GM19025 (cell line): ENCODE results near the gene PLCL2.
A peak's percentile ranks its signal among the peaks of the same experiment; 100 is the strongest.

Experiments
- ATAC-seq: cut with Tn5 transposase; IDR thresholded peaks from one replicate; pipeline ENCODE4 v1.9.1; 2021; ENCODE audit warnings: mild to moderate bottlenecking, low read depth, moderate library complexity; ENCODE audit not compliant: unreplicated experiment

Gene PLCL2

DNA sequence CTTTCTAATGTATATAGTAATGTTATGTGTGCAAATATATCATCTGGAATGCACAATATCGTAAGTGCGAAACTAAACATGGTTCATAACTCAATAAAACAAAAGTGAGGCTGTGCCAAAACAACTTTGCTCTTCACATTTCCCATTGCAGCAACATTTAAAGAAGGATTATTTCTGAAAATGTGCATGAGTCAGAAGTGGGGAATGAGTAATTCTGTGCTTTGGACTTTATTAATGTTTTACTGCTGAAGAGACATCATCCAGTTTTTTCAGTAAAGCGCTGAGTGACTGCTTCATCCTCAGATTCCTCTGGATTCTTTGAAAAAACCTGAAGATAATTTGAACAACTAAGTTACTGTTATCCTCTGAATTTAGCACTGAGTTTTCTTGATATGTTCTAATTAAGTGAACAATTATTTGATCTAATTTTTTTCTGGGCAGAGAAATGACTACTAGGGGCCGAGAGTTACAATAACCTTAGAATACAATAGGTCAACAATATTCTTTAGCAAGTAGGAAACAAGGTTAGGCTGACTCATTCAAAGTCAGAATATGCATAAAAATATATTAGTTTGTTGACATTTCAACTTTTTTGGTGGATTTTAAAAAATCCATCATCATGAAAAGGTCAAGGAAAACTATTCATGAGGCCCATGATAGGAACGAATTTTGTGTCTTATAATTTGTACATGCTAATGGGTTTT, 20.0 kb upstream of the PLCL2 start:
- no peak for ATAC-seq

- no peak for ATAC-seq
Observed at GRCh38 chr3:16865335-16865734, 19.4 kb upstream of the PLCL2 start.

GRCh38 chr3:16866571-16866970, 18.2 kb upstream of the PLCL2 start:
- no peak for ATAC-seq

GRCh38 chr3:16868513-16868912, 16.2 kb upstream of the PLCL2 start:
- no peak for ATAC-seq

- no peak for ATAC-seq
Observed at GRCh38 chr3:16869261-16870005, 15.3 kb upstream of the PLCL2 start.

DNA sequence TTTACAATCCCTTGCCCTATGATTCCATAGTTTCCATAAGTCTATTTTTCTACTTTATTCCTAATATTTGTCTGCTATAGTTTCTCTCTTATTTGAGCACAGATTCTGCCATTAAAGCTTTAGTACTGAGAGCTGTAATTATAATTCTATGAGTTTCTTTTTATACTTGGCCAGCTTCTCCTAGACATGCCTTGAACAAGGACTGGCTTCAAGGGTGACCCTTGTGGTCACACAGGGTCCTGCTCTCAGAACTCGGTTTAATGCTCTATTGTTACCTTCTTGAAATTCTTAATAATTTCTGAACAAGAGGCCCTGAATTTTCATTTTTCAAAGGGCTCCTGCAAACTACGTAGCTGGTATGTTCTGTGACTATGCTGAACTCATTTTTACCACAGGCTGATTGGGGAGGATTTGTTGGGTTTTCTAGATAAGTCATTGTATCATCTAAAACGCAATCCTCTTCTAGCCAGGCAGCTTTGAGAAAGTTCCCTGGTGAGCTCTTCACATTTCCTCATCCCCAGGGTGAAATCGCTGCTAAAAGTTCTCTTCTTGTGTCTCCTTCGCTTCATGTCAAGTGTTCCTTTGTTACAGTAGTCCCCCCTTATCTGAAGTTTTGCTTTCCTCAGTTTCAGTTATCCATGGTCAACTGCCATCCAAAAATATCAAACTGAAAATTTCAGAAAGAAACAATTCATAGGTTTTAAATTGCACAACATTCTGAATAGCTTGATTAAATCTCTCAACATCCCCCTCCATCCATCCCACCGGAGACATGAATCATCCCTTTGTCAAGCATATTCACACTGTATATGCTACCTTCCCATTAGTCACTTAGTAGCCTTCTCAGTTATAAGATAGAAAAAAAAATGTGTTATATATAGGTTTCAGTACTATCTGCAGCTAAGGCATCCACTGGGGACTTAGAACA, 12.6 kb upstream of the PLCL2 start:
- no peak for ATAC-seq

DNA sequence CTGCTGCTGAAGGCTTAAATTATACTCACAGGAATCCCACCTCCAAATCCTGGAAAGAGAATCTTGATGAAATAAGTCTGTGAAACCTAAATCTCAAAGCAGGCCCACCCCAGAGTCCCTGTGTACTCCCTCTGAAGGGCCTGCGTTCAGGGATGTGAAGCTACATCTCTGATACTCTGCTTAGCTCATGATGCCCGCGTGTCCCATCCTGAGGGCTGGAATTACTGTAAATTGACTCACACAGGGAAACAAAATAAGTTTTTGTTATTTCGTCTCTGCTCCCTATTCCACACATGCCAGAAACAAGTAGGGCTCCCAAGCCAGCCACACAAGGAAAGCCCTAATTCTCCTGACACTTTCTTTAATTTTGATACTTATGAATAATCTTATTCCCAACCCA, 10.9 kb upstream of the PLCL2 start:
- ATAC-seq: no peak

GRCh38 chr3:16875876-16876550, 8.7 kb upstream of the PLCL2 start:
- no peak for ATAC-seq

- no peak for ATAC-seq
Observed at GRCh38 chr3:16877505-16877904, 7.2 kb upstream of the PLCL2 start.

DNA sequence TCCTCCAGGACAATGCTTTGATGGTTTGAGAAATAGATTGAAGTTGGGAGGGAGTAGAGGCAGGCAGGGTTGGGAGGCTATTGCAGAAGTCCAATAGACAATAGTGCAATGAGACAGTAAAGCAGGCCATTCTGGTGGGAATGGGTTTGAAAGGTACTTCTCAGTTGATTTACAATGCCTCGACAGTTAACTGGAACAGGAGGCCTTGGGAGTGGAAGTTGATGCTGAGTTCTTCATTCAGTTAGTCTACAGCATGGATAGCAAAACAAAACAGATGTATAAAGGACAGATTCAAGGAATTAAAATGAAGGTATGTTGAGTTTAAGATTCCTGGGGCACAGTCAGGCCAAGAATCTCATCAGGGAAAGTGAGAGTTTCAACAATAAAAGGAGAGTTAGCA, 6.8 kb upstream of the PLCL2 start:
- ATAC-seq: no peak

GRCh38 chr3:16881896-16882630, 2.7 kb upstream of the PLCL2 start:
- no peak for ATAC-seq

DNA sequence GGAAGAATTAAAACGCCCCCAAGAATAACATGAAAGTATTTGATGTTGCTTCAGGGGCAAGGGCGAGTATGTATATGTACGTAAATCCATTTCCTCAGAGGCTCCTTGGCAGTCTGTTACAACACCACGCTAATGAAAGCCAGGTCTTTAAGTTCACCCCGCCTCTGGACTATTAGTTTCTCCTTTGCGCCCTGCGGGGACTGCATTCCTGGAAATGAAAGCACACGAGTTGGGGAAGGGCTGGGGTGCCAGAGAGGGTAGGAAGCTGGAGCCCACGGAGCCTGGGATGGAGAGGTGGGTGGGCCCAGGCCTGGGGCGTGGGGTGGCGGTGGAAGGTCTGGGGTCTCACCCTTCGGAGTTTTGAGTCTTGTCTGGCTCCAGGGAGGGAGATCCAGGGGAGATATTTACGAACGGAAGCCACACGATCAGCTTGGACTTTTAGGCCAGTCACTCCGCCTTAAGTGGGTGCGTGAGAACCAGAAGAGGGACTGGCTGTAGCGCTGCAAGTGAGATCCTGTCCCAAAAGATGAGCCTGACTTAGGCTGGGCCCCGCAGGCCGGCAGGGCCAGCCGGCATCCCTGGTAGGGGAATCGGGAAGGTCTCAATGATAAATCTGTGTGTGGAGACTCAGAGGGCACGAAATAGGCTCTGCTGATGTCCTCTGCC, 1.6 kb upstream of the PLCL2 start:
- ATAC-seq: no peak

DNA sequence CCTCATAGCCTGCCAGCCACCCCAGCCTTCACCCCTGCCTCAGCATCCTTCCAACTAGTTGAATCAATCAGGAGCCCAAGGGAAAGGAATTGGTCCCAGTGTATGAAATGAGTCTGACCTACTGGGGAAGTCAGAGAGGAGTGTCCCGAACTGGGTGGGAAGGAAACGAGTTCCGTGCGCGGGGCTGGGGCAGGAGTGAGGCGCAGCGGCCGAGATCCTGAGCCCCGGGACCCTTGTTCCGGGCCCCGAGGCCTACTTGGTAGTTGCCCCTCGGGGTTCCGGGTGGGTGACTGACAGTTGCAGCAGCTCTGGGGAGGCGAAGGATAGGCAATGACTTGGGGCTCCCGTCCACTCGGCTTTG, 1.1 kb upstream of the PLCL2 start:
- no peak for ATAC-seq

- ATAC-seq: peak; percentile 31
Observed at GRCh38 chr3:16884084-16884747, 539 bp upstream of the PLCL2 start.

GRCh38 chr3:16885593-16886302, 993 bp downstream of the PLCL2 start:
- ATAC-seq: peak; percentile 15

DNA sequence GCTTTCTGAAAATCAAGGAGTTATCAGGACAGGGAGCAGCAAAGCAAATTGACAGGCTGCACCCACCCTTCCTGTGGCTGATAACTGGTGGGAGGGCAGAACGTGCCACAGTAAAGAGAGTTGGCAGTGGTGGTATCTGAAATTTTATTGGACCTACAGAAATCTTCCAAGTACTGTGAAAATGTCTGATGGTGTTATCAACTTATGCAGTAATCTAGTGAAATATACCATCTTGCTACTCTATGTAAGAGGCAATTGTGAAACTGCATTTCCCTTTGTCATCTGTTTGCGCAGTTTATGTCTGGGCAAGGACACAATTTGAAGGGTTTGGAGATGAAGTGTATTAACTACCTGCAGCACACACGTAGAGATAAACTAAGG, 1.5 kb downstream of the PLCL2 start:
- ATAC-seq: no peak

GRCh38 chr3:16887130-16887529, 2.4 kb downstream of the PLCL2 start:
- no peak for ATAC-seq

DNA sequence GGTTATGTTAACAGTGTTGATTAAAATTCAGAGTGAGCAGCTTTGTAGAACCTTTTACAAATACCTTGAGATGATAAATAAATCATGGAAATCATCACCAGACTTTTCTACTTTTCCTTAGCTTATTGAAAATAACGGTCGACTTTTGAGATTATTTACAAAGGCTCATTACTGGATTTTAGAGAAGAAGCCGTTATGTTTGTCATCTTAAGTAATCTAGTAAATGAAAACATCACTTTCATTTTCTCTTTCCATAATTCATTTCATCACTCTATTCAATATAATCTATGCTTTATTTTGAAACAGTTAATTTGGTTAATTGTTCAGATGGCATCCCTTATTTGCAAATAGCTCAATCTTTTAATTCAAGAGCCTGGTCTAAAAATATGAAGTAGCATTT, 3.6 kb downstream of the PLCL2 start:
- no peak for ATAC-seq
